GM19351 (cell line): ENCODE measurements around the gene SZRD1.
A peak's percentile ranks its signal among the peaks of the same experiment; 100 is the strongest.

Source experiments
- ATAC-seq: cut with Tn5 transposase; IDR thresholded peaks from one replicate; pipeline ENCODE4 v1.9.1; 2021; ENCODE audit warnings: mild to moderate bottlenecking, moderate library complexity; ENCODE audit not compliant: unreplicated experiment

Gene SZRD1

GRCh38 chr1:16367258-16367967 is 371 bp downstream of the SZRD1 start:
- peak; percentile 61 for ATAC-seq

- ATAC-seq: no peak
Measured at GRCh38 chr1:16367968-16368890, 1.2 kb downstream of the SZRD1 start.

GRCh38 chr1:16369821-16370220 is 2.8 kb downstream of the SZRD1 start:
- ATAC-seq: no peak

GRCh38 chr1:16371725-16372124 is 4.7 kb downstream of the SZRD1 start:
- no peak for ATAC-seq

- ATAC-seq: no peak
Measured at GRCh38 chr1:16372535-16373285, 5.7 kb downstream of the SZRD1 start.

- ATAC-seq: no peak
Measured at GRCh38 chr1:16374266-16374665, 7.2 kb downstream of the SZRD1 start.

- ATAC-seq: no peak
Measured at GRCh38 chr1:16375521-16376340, 8.7 kb downstream of the SZRD1 start.

- ATAC-seq: no peak
Measured at GRCh38 chr1:16376971-16377370, 9.9 kb downstream of the SZRD1 start.

- ATAC-seq: no peak
Measured at GRCh38 chr1:16378443-16378842, 11.4 kb downstream of the SZRD1 start.

GRCh38 chr1:16380868-16381267 is 13.8 kb downstream of the SZRD1 start:
- ATAC-seq: no peak

GRCh38 chr1:16383888-16384287 is 16.8 kb downstream of the SZRD1 start:
- ATAC-seq: no peak

- ATAC-seq: no peak
Measured at GRCh38 chr1:16385659-16386453, 18.8 kb downstream of the SZRD1 start.

GRCh38 chr1:16386454-16387113 is 19.5 kb downstream of the SZRD1 start:
- ATAC-seq: no peak

- ATAC-seq: no peak
Measured at GRCh38 chr1:16387201-16388188, 20.5 kb downstream of the SZRD1 start.

GRCh38 chr1:16391411-16391810 is 24.4 kb downstream of the SZRD1 start:
- no peak for ATAC-seq

- ATAC-seq: no peak
Measured at GRCh38 chr1:16392740-16393569, 25.9 kb downstream of the SZRD1 start.
